Measurements from ENCODE around the gene ZNF442. TPM values are rescaled to one million over a fixed set of nuclear protein-coding genes. Genes with fewer than 3 reads are reported as not detected.

ZNF442 gene
- 1 to 10 TPM; 2.8 to 4.2 TPM for total RNA-seq
- polyA plus RNA-seq: under 1 TPM; 0.49 to 0.67 TPM

- under 1% methylated on average over 51 of the region's 51 CpGs for WGBS
- H3K36me3 ChIP-seq (ENCODE audit: control insufficient read depth in 4 of 4, insufficient read depth in 3 of 4, low read depth in 1 of 4, low read length in 3 of 4): no peaks in the 10 kb centered on the region
- peak within 1 kb of the TSS; percentile 32 to 77 for H3K9ac ChIP-seq (ENCODE audit: low read depth in 1 of 2, low read length in 2 of 2)
- peaks cover 0 to 14% (median 0%) of the 10 kb centered on the region in 4 donors for H3K4me1 ChIP-seq (ENCODE audit: control insufficient read depth in 4 of 4, insufficient read depth in 4 of 4, low read length in 3 of 4)
- no peaks in the 10 kb centered on the region for H3K9me3 ChIP-seq (ENCODE audit: control insufficient read depth in 4 of 4, low read length in 3 of 4)
- H3K4me3 ChIP-seq (ENCODE audit: low read depth in 1 of 3, low read length in 3 of 3): peak within 1 kb of the TSS; percentile 56 to 94 (median 73)
- H3K27ac ChIP-seq (ENCODE audit: low read depth in 1 of 2, low read length in 2 of 2): peak within 1 kb of the TSS; percentile 73 to 81
- no peaks in the 10 kb centered on the region for H3K27me3 ChIP-seq (ENCODE audit: control insufficient read depth in 4 of 4, insufficient read depth in 4 of 4, low read length in 3 of 4)
- TF ChIP-seq CTCF (IDR thresholded peaks at IDR 0.05; ENCODE audit: low read depth, low read length, missing input control): peak; percentile 65
- peak; percentile 20 to 74 for TF ChIP-seq GABPA (IDR thresholded peaks at IDR 0.05 in 1 of 2, conservative IDR thresholded peaks at IDR 0.05 in 1 of 2)
- peak; percentile 9 for TF ChIP-seq FOXA2 (IDR thresholded peaks at IDR 0.05)
- TF ChIP-seq REST (IDR thresholded peaks at IDR 0.05): peak; percentile 86
- TF ChIP-seq HNF4A (conservative IDR thresholded peaks at IDR 0.05): peak; percentile 26 to 44
- no peak for TF ChIP-seq ATF3 (IDR thresholded peaks at IDR 0.05)
- TF ChIP-seq HNF4G (IDR thresholded peaks at IDR 0.05): no peak
- peak; percentile 53 to 80 for TF ChIP-seq RXRA (IDR thresholded peaks at IDR 0.05)
- TF ChIP-seq TAF1 (conservative IDR thresholded peaks at IDR 0.05): peak; percentile 89
- no peak for TF ChIP-seq JUND (IDR thresholded peaks at IDR 0.05)
- TF ChIP-seq YY1 (IDR thresholded peaks at IDR 0.05): peak; percentile 56
- TF ChIP-seq EGR1 (IDR thresholded peaks at IDR 0.05; ENCODE audit: low read depth in 2 of 2): peak; percentile 13 to 55
- peak; percentile 75 for TF ChIP-seq ZBTB33 (IDR thresholded peaks at IDR 0.05)
- peak; percentile 83 to 84 for TF ChIP-seq RAD21 (IDR thresholded peaks at IDR 0.05)
- peak; percentile 91 for TF ChIP-seq NR2F2 (IDR thresholded peaks at IDR 0.05)
- TF ChIP-seq SP1 (IDR thresholded peaks at IDR 0.05): peak; percentile 86
- peak; percentile 78 for TF ChIP-seq MAX (IDR thresholded peaks at IDR 0.05)
- no peak for TF ChIP-seq FOXA1 (IDR thresholded peaks at IDR 0.05)
- DNase-seq (ENCODE audit: low spot score): peak; percentile 85
Measured at GRCh38 chr19:12365236-12366162, at the start of gene ZNF442. TSS of gene ZNF442 (minus strand) at chr19:12365683. CDS start at chr19:12363631, 2,052 bp downstream.
